ENCODE measurements around the gene HECTD4. TPM values are rescaled to one million over a fixed set of nuclear protein-coding genes. Genes with fewer than 3 reads are reported as not detected.

HECTD4 gene
- total and polyA plus RNA-seq, 11 donors = 6.3 to 30.7 (median 23.1) TPM

GRCh38 chr12:112163471-112163991 lies 218.7 kb downstream of the HECTD4 start:
- no peak overlapping the region for H3K27ac ChIP-seq
- peaks cover 0 to 4% (median 0%) of the 10 kb centered on the region in 12 donors for H3K9me3 ChIP-seq
- peaks cover 0 to 69% (median 60%) of the 10 kb centered on the region in 9 donors for H3K36me3 ChIP-seq
- H3K4me1 ChIP-seq = no peaks in the 10 kb centered on the region
- no peak overlapping the region for H3K4me3 ChIP-seq
- DNase-seq = peak in 1 of 5 donors; percentile 31
- no peak for ATAC-seq
- WGBS, 4 donors = 90 to 97% (median 95%) methylated on average over 9 to 22 of the region's 22 CpGs
- TF ChIP-seq POLR2A (IDR thresholded peaks at IDR 0.05) (no peak), CTCF (IDR thresholded peaks at IDR 0.05) (no peak)
- intact Hi-C loops (cut with DNase I) = no loop called here
- H3K27me3 ChIP-seq = no peaks in the 10 kb centered on the region

GRCh38 chr12:112163056-112163455 lies 219.2 kb downstream of the HECTD4 start:
- no peaks in the 10 kb centered on the region for H3K27me3 ChIP-seq
- H3K4me3 ChIP-seq = no peak overlapping the region
- H3K9me3 ChIP-seq = peaks cover 0 to 9% (median 0%) of the 10 kb centered on the region in 12 donors
- WGBS, 4 donors = 94 to 100% (median 95%) methylated on average over 3 to 8 of the region's 8 CpGs
- ATAC-seq = no peak
- TF ChIP-seq CTCF (IDR thresholded peaks at IDR 0.05) = no peak
- no peak for TF ChIP-seq POLR2A (IDR thresholded peaks at IDR 0.05)
- intact Hi-C loops (cut with DNase I) = no loop called here
- H3K27ac ChIP-seq = no peak overlapping the region
- DNase-seq = peak in 1 of 5 donors; percentile 51
- peaks cover 0 to 72% (median 64%) of the 10 kb centered on the region in 9 donors for H3K36me3 ChIP-seq
- no peaks in the 10 kb centered on the region for H3K4me1 ChIP-seq

GRCh38 chr12:112162241-112162790 lies 219.9 kb downstream of the HECTD4 start:
- intact Hi-C loops (cut with DNase I) = no loop called here
- H3K4me3 ChIP-seq = no peak overlapping the region
- 95 to 98% (median 97%) methylated on average over 11 to 12 of the region's 12 CpGs for WGBS, 4 donors
- TF ChIP-seq POLR2A (IDR thresholded peaks at IDR 0.05) (no peak), CTCF (IDR thresholded peaks at IDR 0.05) (no peak)
- no peaks in the 10 kb centered on the region for H3K4me1 ChIP-seq
- peaks cover 0 to 73% (median 59%) of the 10 kb centered on the region in 9 donors for H3K36me3 ChIP-seq
- DNase-seq = peak in 1 of 5 donors; percentile 37
- no peaks in the 10 kb centered on the region for H3K27me3 ChIP-seq
- no peak overlapping the region for H3K27ac ChIP-seq
- no peak for ATAC-seq
- H3K9me3 ChIP-seq = peaks cover 0 to 10% (median 0%) of the 10 kb centered on the region in 12 donors

GRCh38 chr12:112161711-112162110 lies 220.5 kb downstream of the HECTD4 start:
- peak in 3 of 4 donors; percentile 51 to 66 (median 60) for ATAC-seq
- no peak overlapping the region for H3K27ac ChIP-seq
- H3K27me3 ChIP-seq = no peaks in the 10 kb centered on the region
- peaks cover 0 to 74% (median 59%) of the 10 kb centered on the region in 9 donors for H3K36me3 ChIP-seq
- 70 to 83% (median 79%) methylated on average over 9 of the region's 9 CpGs for WGBS, 4 donors
- peaks cover 0 to 14% (median 0%) of the 10 kb centered on the region in 12 donors for H3K9me3 ChIP-seq
- TF ChIP-seq CTCF (IDR thresholded peaks at IDR 0.05) (no peak), POLR2A (IDR thresholded peaks at IDR 0.05) (no peak)
- H3K4me3 ChIP-seq = no peak overlapping the region
- DNase-seq = no peak
- intact Hi-C loops (cut with DNase I) = no loop called here
- H3K4me1 ChIP-seq = no peaks in the 10 kb centered on the region
